ENCODE measurements around the gene TAF11L14. TPM values are rescaled to one million over a fixed set of nuclear protein-coding genes. Genes with fewer than 3 reads are reported as not detected.

TAF11L14 gene
- total RNA-seq, 1 donor = not detected

GRCh38 chr5:17678751-17679324 lies 44.6 kb downstream of the TAF11L14 start:
- DNase-seq (ENCODE audit: low read depth in 2 of 3, low spot score in 2 of 3) = no peak

GRCh38 chr5:17679597-17680203 lies 45.4 kb downstream of the TAF11L14 start:
- DNase-seq (ENCODE audit: low read depth in 2 of 3, low spot score in 2 of 3) = no peak

- DNase-seq (ENCODE audit: low read depth in 2 of 3, low spot score in 2 of 3) = no peak
Measured at GRCh38 chr5:17680737-17681136, 46.5 kb downstream of the TAF11L14 start.

Small RNA genes within 50 kb of the gene (small RNA-seq; reads per million reads assigned to genes)
- gene AC233724.1 = not detected
- gene AC233724.12 = not detected
- not detected for gene AC233724.2
- gene AC233724.3 = not detected
- not detected for gene AC233724.4
- gene AC233724.6 = not detected
- not detected for gene AC233724.7

Other genes with a start within 250 kb of the TAF11L14 start
- gene TAF11L2, start 136.2 kb upstream of the TAF11L14 start, total RNA-seq = not detected
- gene TAF11L3, start 116.1 kb upstream of the TAF11L14 start, total RNA-seq = not detected
- gene TAF11L4, start 112.7 kb upstream of the TAF11L14 start, total RNA-seq = not detected
- not detected for gene TAF11L5, start 109.2 kb upstream of the TAF11L14 start, total RNA-seq
- not detected for gene TAF11L6, start 105.8 kb upstream of the TAF11L14 start, total RNA-seq
- not detected for gene TAF11L7, start 48.7 kb upstream of the TAF11L14 start, total RNA-seq
- not detected for gene TAF11L8, start 43.5 kb upstream of the TAF11L14 start, total RNA-seq
- not detected for gene TAF11L9, start 40.1 kb upstream of the TAF11L14 start, total RNA-seq
- not detected for gene TAF11L10, start 36.6 kb upstream of the TAF11L14 start, total RNA-seq
- not detected for gene TAF11L11, start 30.3 kb upstream of the TAF11L14 start, total RNA-seq
- not detected for gene TAF11L12, start 24.1 kb upstream of the TAF11L14 start, total RNA-seq
- gene TAF11L13, start 2.4 kb upstream of the TAF11L14 start, total RNA-seq = not detected

Data from hematopoietic multipotent progenitor cell (in vitro differentiated cells).